CD4-positive, alpha-beta T cell treated with Interferon gamma for 1 hour (primary cell): ENCODE results near the gene AKT3.
"Not testable (repeated sequence)": the region's sequence is repeated elsewhere in the genome, so short reads cannot be mapped to it uniquely, and the experiment has no call there.

Source experiments
- DNase-seq: peaks from one replicate; pipeline ENCODE4 v3.0.0-alpha.2; 2020

Gene AKT3

GRCh38 chr1:243680860-243681259, 169.2 kb downstream of the AKT3 start:
- no peak for DNase-seq

- no peak for DNase-seq
These were observed 177.4 kb downstream of the AKT3 start for GRCh38 chr1:243672539-243673074.

GRCh38 chr1:243667591-243667990, 182.5 kb downstream of the AKT3 start:
- no peak for DNase-seq

GRCh38 chr1:243667133-243667532, 182.9 kb downstream of the AKT3 start:
- DNase-seq = no peak

- DNase-seq = no peak
These were observed 186.4 kb downstream of the AKT3 start for GRCh38 chr1:243663651-243664050.

- DNase-seq = not testable (repeated sequence)
These were observed 187.9 kb downstream of the AKT3 start for GRCh38 chr1:243662169-243662568.

GRCh38 chr1:243658594-243659105, 191.4 kb downstream of the AKT3 start:
- DNase-seq = no peak

- no peak for DNase-seq
These were observed 192.2 kb downstream of the AKT3 start for GRCh38 chr1:243657793-243658192.

GRCh38 chr1:243649530-243649929, 200.5 kb downstream of the AKT3 start:
- DNase-seq = not testable (repeated sequence)

- DNase-seq = no peak
These were observed 203.2 kb downstream of the AKT3 start for GRCh38 chr1:243646841-243647240.

- no peak for DNase-seq
These were observed 204.8 kb downstream of the AKT3 start for GRCh38 chr1:243645281-243645680.

- no peak for DNase-seq
These were observed 207.1 kb downstream of the AKT3 start for GRCh38 chr1:243642936-243643335.

GRCh38 chr1:243639027-243639658, 210.9 kb downstream of the AKT3 start:
- DNase-seq = no peak

GRCh38 chr1:243638186-243638585, 211.9 kb downstream of the AKT3 start:
- DNase-seq = no peak

GRCh38 chr1:243628476-243628907, 221.6 kb downstream of the AKT3 start:
- no peak for DNase-seq

GRCh38 chr1:243623841-243624240, 226.2 kb downstream of the AKT3 start:
- no peak for DNase-seq

GRCh38 chr1:243621973-243622372, 228.1 kb downstream of the AKT3 start:
- no peak for DNase-seq

GRCh38 chr1:243620096-243620495, 229.9 kb downstream of the AKT3 start:
- no peak for DNase-seq

- DNase-seq = no peak
These were observed 240.3 kb downstream of the AKT3 start for GRCh38 chr1:243609698-243610097.

GRCh38 chr1:243605604-243606003, 244.4 kb downstream of the AKT3 start:
- no peak for DNase-seq

- no peak for DNase-seq
These were observed 248.3 kb downstream of the AKT3 start for GRCh38 chr1:243601720-243602119.

GRCh38 chr1:243598433-243598832, 251.6 kb downstream of the AKT3 start:
- no peak for DNase-seq

- DNase-seq = no peak
These were observed 252.7 kb downstream of the AKT3 start for GRCh38 chr1:243597383-243597782.

- DNase-seq = no peak
These were observed 253.5 kb downstream of the AKT3 start for GRCh38 chr1:243596431-243597062.
